ENCODE data around the gene SOX13.

DNA sequence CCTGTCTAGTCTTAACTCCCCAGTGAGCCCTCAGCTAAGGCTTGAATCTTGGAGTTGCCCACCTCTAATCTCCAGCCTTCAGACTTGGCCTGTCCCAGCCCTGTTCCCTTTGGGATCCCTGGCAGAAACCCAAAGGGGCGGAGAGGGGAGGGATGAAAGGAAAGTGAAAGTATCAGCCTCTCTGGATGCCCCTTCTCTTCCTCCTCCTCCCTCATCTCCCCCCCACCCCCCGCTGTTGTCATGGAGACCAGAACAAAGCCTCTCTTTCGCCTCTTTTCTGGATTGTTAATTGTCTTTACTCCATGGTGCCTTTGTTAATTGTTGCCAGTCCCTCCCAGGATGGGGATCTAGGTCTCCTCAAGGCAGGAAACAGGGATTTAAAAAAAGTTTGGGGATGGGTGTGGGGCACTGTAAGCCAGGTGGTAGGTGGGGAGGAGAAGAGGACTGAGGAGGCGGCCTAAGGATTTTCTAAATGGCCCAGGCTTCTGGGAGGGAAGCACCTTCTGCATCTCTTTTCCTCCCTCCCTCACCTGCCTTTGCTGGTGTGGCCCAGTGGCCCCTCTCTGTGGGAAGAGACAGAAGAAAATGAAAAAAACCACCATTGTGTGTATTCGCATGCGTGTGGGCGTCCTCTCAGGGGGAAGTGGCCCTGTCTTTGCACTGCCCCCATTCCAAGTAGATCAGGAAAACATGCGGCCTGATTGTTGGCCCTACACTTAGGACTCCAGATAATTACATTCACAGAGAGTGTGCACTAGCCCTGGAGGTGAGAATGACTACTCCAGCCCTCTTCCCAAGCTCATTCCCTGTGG, 7.5 kb upstream of the SOX13 start:
- TF ChIP-seq, protein P1, sequence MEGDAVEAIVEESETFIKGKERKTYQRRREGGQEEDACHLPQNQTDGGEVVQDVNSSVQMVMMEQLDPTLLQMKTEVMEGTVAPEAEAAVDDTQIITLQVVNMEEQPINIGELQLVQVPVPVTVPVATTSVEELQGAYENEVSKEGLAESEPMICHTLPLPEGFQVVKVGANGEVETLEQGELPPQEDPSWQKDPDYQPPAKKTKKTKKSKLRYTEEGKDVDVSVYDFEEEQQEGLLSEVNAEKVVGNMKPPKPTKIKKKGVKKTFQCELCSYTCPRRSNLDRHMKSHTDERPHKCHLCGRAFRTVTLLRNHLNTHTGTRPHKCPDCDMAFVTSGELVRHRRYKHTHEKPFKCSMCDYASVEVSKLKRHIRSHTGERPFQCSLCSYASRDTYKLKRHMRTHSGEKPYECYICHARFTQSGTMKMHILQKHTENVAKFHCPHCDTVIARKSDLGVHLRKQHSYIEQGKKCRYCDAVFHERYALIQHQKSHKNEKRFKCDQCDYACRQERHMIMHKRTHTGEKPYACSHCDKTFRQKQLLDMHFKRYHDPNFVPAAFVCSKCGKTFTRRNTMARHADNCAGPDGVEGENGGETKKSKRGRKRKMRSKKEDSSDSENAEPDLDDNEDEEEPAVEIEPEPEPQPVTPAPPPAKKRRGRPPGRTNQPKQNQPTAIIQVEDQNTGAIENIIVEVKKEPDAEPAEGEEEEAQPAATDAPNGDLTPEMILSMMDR (IDR thresholded peaks at IDR 0.05) = no peak
- no peak for TF ChIP-seq POLR2A (IDR thresholded peaks at IDR 0.05)
